ENCODE measurements around the gene PROM2. TPM values are rescaled to one million over a fixed set of nuclear protein-coding genes. Genes with fewer than 3 reads are reported as not detected.

PROM2 gene
- total and polyA plus RNA-seq, 4 donors = 0.11 to 1.1 (median 0.24) TPM

GRCh38 chr2:95234286-95234785 lies 39.9 kb upstream of the PROM2 start:
- H3K9ac ChIP-seq (ENCODE audit: low read depth in 1 of 2, low read length in 2 of 2) = no peak overlapping the region
- no peak overlapping the region for H3K4me3 ChIP-seq (ENCODE audit: low read depth in 1 of 3, low read length in 3 of 3)
- no peak for DNase-seq (ENCODE audit: low spot score)
- 90% methylated on average over 5 of the region's 5 CpGs for WGBS
- no peak overlapping the region for H3K27ac ChIP-seq (ENCODE audit: low read depth in 1 of 2, low read length in 2 of 2)
- TF ChIP-seq JUND (IDR thresholded peaks at IDR 0.05) (no peak), RAD21 (IDR thresholded peaks at IDR 0.05) (no peak), CTCF (IDR thresholded peaks at IDR 0.05; ENCODE audit: low read depth, low read length, missing input control) (no peak), ATF3 (IDR thresholded peaks at IDR 0.05) (no peak), HNF4A (conservative IDR thresholded peaks at IDR 0.05) (no peak), REST (IDR thresholded peaks at IDR 0.05) (no peak), FOXA2 (IDR thresholded peaks at IDR 0.05) (no peak), EGR1 (IDR thresholded peaks at IDR 0.05; ENCODE audit: low read depth in 2 of 2) (no peak), ZBTB33 (IDR thresholded peaks at IDR 0.05) (no peak)
- no peaks in the 10 kb centered on the region for H3K27me3 ChIP-seq (ENCODE audit: control insufficient read depth in 4 of 4, insufficient read depth in 4 of 4, low read length in 3 of 4)
- H3K9me3 ChIP-seq (ENCODE audit: control insufficient read depth in 4 of 4, low read length in 3 of 4) = peaks cover 0 to 4% (median 0%) of the 10 kb centered on the region in 4 donors
- H3K36me3 ChIP-seq (ENCODE audit: control insufficient read depth in 4 of 4, insufficient read depth in 3 of 4, low read depth in 1 of 4, low read length in 3 of 4) = no peaks in the 10 kb centered on the region
- no peaks in the 10 kb centered on the region for H3K4me1 ChIP-seq (ENCODE audit: control insufficient read depth in 4 of 4, insufficient read depth in 4 of 4, low read length in 3 of 4)

- no peak for DNase-seq (ENCODE audit: low spot score)
- Histone ChIP-seq H3K27ac (ENCODE audit: low read depth in 1 of 2, low read length in 2 of 2) (no peak overlapping the region), H3K4me3 (ENCODE audit: low read depth in 1 of 3, low read length in 3 of 3) (no peak overlapping the region), H3K9me3 (ENCODE audit: control insufficient read depth in 4 of 4, low read length in 3 of 4) (peaks cover 0 to 4% (median 0%) of the 10 kb centered on the region in 4 donors), H3K36me3 (ENCODE audit: control insufficient read depth in 4 of 4, insufficient read depth in 3 of 4, low read depth in 1 of 4, low read length in 3 of 4) (no peaks in the 10 kb centered on the region), H3K4me1 (ENCODE audit: control insufficient read depth in 4 of 4, insufficient read depth in 4 of 4, low read length in 3 of 4) (no peaks in the 10 kb centered on the region), H3K9ac (ENCODE audit: low read depth in 1 of 2, low read length in 2 of 2) (no peak overlapping the region), H3K27me3 (ENCODE audit: control insufficient read depth in 4 of 4, insufficient read depth in 4 of 4, low read length in 3 of 4) (no peaks in the 10 kb centered on the region)
- WGBS = 97% methylated on average over 3 of the region's 3 CpGs
- TF ChIP-seq HNF4A (conservative IDR thresholded peaks at IDR 0.05) (no peak), CTCF (IDR thresholded peaks at IDR 0.05; ENCODE audit: low read depth, low read length, missing input control) (no peak), SP1 (IDR thresholded peaks at IDR 0.05) (no peak), GABPA (IDR thresholded peaks at IDR 0.05 in 1 of 2, conservative IDR thresholded peaks at IDR 0.05 in 1 of 2) (no peak), TAF1 (conservative IDR thresholded peaks at IDR 0.05) (no peak), JUND (IDR thresholded peaks at IDR 0.05) (no peak), FOXA2 (IDR thresholded peaks at IDR 0.05) (no peak), FOXA1 (IDR thresholded peaks at IDR 0.05) (no peak), RAD21 (IDR thresholded peaks at IDR 0.05) (no peak)
Observed at GRCh38 chr2:95234816-95235215, 39.4 kb upstream of the PROM2 start.

Measured in liver (tissue), 9 donors.